ENCODE data around the gene XRCC4.

The XRCC4 gene

DNA sequence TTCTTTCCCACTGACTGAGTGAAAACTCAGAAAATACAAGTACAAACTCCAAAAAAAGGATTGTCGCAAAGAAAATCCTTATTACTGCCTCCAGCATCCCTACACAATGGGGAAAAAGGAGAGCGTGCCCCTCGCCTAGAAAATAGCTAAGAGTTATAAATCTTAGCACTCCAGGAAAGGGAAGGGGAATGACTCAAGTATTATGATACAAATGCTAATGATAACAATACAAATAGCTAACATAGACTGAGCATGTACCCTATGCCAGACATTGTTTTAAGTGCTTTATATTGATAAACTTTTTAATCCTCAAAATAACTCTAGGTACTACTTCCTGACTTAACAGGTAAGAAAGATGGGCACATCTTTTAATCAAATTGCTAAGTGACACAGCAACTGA, 323.4 kb downstream of the XRCC4 start:
- TF ChIP-seq, protein P1, sequence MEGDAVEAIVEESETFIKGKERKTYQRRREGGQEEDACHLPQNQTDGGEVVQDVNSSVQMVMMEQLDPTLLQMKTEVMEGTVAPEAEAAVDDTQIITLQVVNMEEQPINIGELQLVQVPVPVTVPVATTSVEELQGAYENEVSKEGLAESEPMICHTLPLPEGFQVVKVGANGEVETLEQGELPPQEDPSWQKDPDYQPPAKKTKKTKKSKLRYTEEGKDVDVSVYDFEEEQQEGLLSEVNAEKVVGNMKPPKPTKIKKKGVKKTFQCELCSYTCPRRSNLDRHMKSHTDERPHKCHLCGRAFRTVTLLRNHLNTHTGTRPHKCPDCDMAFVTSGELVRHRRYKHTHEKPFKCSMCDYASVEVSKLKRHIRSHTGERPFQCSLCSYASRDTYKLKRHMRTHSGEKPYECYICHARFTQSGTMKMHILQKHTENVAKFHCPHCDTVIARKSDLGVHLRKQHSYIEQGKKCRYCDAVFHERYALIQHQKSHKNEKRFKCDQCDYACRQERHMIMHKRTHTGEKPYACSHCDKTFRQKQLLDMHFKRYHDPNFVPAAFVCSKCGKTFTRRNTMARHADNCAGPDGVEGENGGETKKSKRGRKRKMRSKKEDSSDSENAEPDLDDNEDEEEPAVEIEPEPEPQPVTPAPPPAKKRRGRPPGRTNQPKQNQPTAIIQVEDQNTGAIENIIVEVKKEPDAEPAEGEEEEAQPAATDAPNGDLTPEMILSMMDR (IDR thresholded peaks at IDR 0.05; ENCODE audit: control insufficient read depth, insufficient read depth, low read depth, low read length, missing control alignments), result no peak
- DNase-seq (ENCODE audit: low read depth), result no peak
- H3K4me3 ChIP-seq (ENCODE audit: control insufficient read depth, low read depth, low read length), result no peak overlapping the region

DNA sequence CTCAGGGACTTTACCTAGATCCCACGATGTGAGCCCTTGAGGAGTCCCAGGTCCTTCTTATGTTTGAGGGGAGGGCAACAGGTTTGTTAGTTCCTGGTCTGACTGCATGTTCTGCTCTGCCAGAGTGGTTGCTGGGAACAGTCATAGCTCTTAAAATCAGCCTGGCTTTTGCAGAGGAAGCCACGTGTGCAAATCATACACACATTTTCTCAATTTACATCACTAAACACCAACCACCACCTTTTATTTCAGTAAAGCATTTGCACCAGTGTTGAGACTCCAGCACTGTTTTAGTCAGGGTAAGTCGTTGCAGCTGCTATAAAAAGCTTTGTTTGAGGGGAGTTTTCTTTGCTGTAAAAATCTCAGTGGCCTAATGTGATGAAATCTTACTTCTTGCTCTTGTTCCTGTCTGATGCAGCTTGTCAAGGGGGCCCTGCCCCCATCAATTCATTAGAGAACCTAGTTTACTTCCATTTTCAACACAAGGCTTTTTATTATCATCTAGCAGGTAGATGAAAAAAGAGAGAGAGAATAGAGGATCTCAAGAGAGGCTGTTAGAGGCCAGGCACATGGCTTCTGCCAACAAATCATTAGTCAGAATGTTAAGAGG, 323.9 kb downstream of the XRCC4 start:
- no peak for DNase-seq (ENCODE audit: low read depth)
- H3K4me3 ChIP-seq (ENCODE audit: control insufficient read depth, low read depth, low read length), result no peak overlapping the region
- TF ChIP-seq, protein P1 (IDR thresholded peaks at IDR 0.05; ENCODE audit: control insufficient read depth, insufficient read depth, low read depth, low read length, missing control alignments), result no peak

DNA sequence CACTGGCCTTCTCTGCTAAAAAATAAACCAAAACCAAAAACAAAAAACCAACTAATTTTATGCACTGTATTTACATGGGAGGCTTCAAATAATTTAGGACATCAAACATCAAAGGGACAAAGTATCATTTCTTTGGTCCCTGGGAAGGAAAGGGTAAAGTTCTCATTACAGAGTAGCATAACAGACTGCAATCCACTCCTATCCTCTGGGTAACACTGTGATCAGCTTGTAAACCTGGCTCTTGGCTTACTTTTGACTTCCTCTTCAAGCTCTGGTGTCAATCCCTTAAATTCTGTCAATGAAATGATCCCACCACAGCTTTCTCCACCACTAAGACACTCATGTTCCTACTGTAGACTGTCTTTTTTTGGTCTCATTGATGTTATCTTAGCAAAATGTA, 324.4 kb downstream of the XRCC4 start:
- no peak for DNase-seq (ENCODE audit: low read depth)
- TF ChIP-seq, protein P1 (IDR thresholded peaks at IDR 0.05; ENCODE audit: control insufficient read depth, insufficient read depth, low read depth, low read length, missing control alignments), result no peak
- no peak overlapping the region for H3K4me3 ChIP-seq (ENCODE audit: control insufficient read depth, low read depth, low read length)

Measured in AG09309 (cell line).